ENCODE data around the gene BTNL2.
"Not testable (repeated sequence)": the region's sequence is repeated elsewhere in the genome, so short reads cannot be mapped to it uniquely, and the experiment has no call there.

Gene BTNL2

GRCh38 chr6:32436186-32436585 lies 29.2 kb upstream of the BTNL2 start:
- Histone ChIP-seq H3K4me1 (ENCODE audit: control insufficient read depth, insufficient read depth, low read length, poor library complexity, severe bottlenecking) (no peaks in the 10 kb centered on the region), H3K9me3 (ENCODE audit: control insufficient read depth, low read length) (no peaks in the 10 kb centered on the region), H3K4me3 (ENCODE audit: extremely low read depth, insufficient read depth, low read length, poor library complexity, severe bottlenecking) (no peak overlapping the region), H3K36me3 (ENCODE audit: control insufficient read depth, insufficient read depth, low read length) (no peaks in the 10 kb centered on the region), H3K27ac (ENCODE audit: low read depth, low read length, severe bottlenecking) (no peak overlapping the region)
- WGBS, 2 experiments (ENCODE audit: insufficient coverage in 2 of 2) = 50 to 65% methylated on average over 1 to 2 of the region's 4 CpGs

- WGBS, 2 experiments (ENCODE audit: insufficient coverage in 2 of 2) = no CpG with 5 or more reads among the region's 1 CpG
- H3K4me3 ChIP-seq (ENCODE audit: extremely low read depth, insufficient read depth, low read length, poor library complexity, severe bottlenecking); H3K27ac ChIP-seq (ENCODE audit: low read depth, low read length, severe bottlenecking); H3K4me1 ChIP-seq (ENCODE audit: control insufficient read depth, insufficient read depth, low read length, poor library complexity, severe bottlenecking); H3K36me3 ChIP-seq (ENCODE audit: control insufficient read depth, insufficient read depth, low read length); H3K9me3 ChIP-seq (ENCODE audit: control insufficient read depth, low read length): not testable (repeated sequence)
These were observed 27.0 kb upstream of the BTNL2 start for GRCh38 chr6:32433950-32434349.

- no peaks in the 10 kb centered on the region for H3K4me1 ChIP-seq (ENCODE audit: control insufficient read depth, insufficient read depth, low read length, poor library complexity, severe bottlenecking)
- H3K9me3 ChIP-seq (ENCODE audit: control insufficient read depth, low read length) = no peaks in the 10 kb centered on the region
- no CpG with 5 or more reads among the region's 1 CpG for WGBS, 2 experiments (ENCODE audit: insufficient coverage in 2 of 2)
- H3K4me3 ChIP-seq (ENCODE audit: extremely low read depth, insufficient read depth, low read length, poor library complexity, severe bottlenecking) = no peak overlapping the region
- no peaks in the 10 kb centered on the region for H3K36me3 ChIP-seq (ENCODE audit: control insufficient read depth, insufficient read depth, low read length)
- no peak overlapping the region for H3K27ac ChIP-seq (ENCODE audit: low read depth, low read length, severe bottlenecking)
These were observed 25.1 kb upstream of the BTNL2 start for GRCh38 chr6:32432050-32432450.

- H3K4me3 ChIP-seq (ENCODE audit: extremely low read depth, insufficient read depth, low read length, poor library complexity, severe bottlenecking) = no peak overlapping the region
- H3K36me3 ChIP-seq (ENCODE audit: control insufficient read depth, insufficient read depth, low read length) = no peaks in the 10 kb centered on the region
- no peaks in the 10 kb centered on the region for H3K9me3 ChIP-seq (ENCODE audit: control insufficient read depth, low read length)
- 36 to 86% methylated on average over 1 of the region's 3 CpGs for WGBS, 2 experiments (ENCODE audit: insufficient coverage in 2 of 2)
- H3K4me1 ChIP-seq (ENCODE audit: control insufficient read depth, insufficient read depth, low read length, poor library complexity, severe bottlenecking) = no peaks in the 10 kb centered on the region
- H3K27ac ChIP-seq (ENCODE audit: low read depth, low read length, severe bottlenecking) = no peak overlapping the region
These were observed 24.2 kb upstream of the BTNL2 start for GRCh38 chr6:32431142-32431541.

- WGBS, 2 experiments (ENCODE audit: insufficient coverage in 2 of 2) = 53 to 100% methylated on average over 1 to 2 of the region's 3 CpGs
- no peaks in the 10 kb centered on the region for H3K4me1 ChIP-seq (ENCODE audit: control insufficient read depth, insufficient read depth, low read length, poor library complexity, severe bottlenecking)
- no peak overlapping the region for H3K27ac ChIP-seq (ENCODE audit: low read depth, low read length, severe bottlenecking)
- H3K9me3 ChIP-seq (ENCODE audit: control insufficient read depth, low read length) = no peaks in the 10 kb centered on the region
- no peak overlapping the region for H3K4me3 ChIP-seq (ENCODE audit: extremely low read depth, insufficient read depth, low read length, poor library complexity, severe bottlenecking)
- H3K36me3 ChIP-seq (ENCODE audit: control insufficient read depth, insufficient read depth, low read length) = no peaks in the 10 kb centered on the region
These were observed 23.2 kb upstream of the BTNL2 start for GRCh38 chr6:32430179-32430578.

- H3K9me3 ChIP-seq (ENCODE audit: control insufficient read depth, low read length) = no peaks in the 10 kb centered on the region
- no peaks in the 10 kb centered on the region for H3K36me3 ChIP-seq (ENCODE audit: control insufficient read depth, insufficient read depth, low read length)
- H3K4me3 ChIP-seq (ENCODE audit: extremely low read depth, insufficient read depth, low read length, poor library complexity, severe bottlenecking) = no peak overlapping the region
- H3K27ac ChIP-seq (ENCODE audit: low read depth, low read length, severe bottlenecking) = no peak overlapping the region
- H3K4me1 ChIP-seq (ENCODE audit: control insufficient read depth, insufficient read depth, low read length, poor library complexity, severe bottlenecking) = no peaks in the 10 kb centered on the region
- WGBS, 2 experiments (ENCODE audit: insufficient coverage in 2 of 2) = 87 to 100% methylated on average over 1 to 2 of the region's 4 CpGs
These were observed 21.0 kb upstream of the BTNL2 start for GRCh38 chr6:32427934-32428474.

GRCh38 chr6:32427218-32427617 lies 20.2 kb upstream of the BTNL2 start:
- H3K9me3 ChIP-seq (ENCODE audit: control insufficient read depth, low read length) = no peaks in the 10 kb centered on the region
- no peaks in the 10 kb centered on the region for H3K36me3 ChIP-seq (ENCODE audit: control insufficient read depth, insufficient read depth, low read length)
- H3K4me1 ChIP-seq (ENCODE audit: control insufficient read depth, insufficient read depth, low read length, poor library complexity, severe bottlenecking) = no peaks in the 10 kb centered on the region
- H3K4me3 ChIP-seq (ENCODE audit: extremely low read depth, insufficient read depth, low read length, poor library complexity, severe bottlenecking) = no peak overlapping the region
- no CpG with 5 or more reads among the region's 1 CpG for WGBS, 2 experiments (ENCODE audit: insufficient coverage in 2 of 2)
- no peak overlapping the region for H3K27ac ChIP-seq (ENCODE audit: low read depth, low read length, severe bottlenecking)

GRCh38 chr6:32426338-32426737 lies 19.4 kb upstream of the BTNL2 start:
- no peaks in the 10 kb centered on the region for H3K36me3 ChIP-seq (ENCODE audit: control insufficient read depth, insufficient read depth, low read length)
- H3K9me3 ChIP-seq (ENCODE audit: control insufficient read depth, low read length) = no peaks in the 10 kb centered on the region
- no peak overlapping the region for H3K4me3 ChIP-seq (ENCODE audit: extremely low read depth, insufficient read depth, low read length, poor library complexity, severe bottlenecking)
- H3K4me1 ChIP-seq (ENCODE audit: control insufficient read depth, insufficient read depth, low read length, poor library complexity, severe bottlenecking) = no peaks in the 10 kb centered on the region
- 92 to 100% methylated on average over 1 to 2 of the region's 4 CpGs for WGBS, 2 experiments (ENCODE audit: insufficient coverage in 2 of 2)
- no peak overlapping the region for H3K27ac ChIP-seq (ENCODE audit: low read depth, low read length, severe bottlenecking)

GRCh38 chr6:32424589-32425300 lies 17.8 kb upstream of the BTNL2 start:
- H3K4me1 ChIP-seq (ENCODE audit: control insufficient read depth, insufficient read depth, low read length, poor library complexity, severe bottlenecking) = no peaks in the 10 kb centered on the region
- 75 to 89% methylated on average over 1 of the region's 3 CpGs for WGBS, 2 experiments (ENCODE audit: insufficient coverage in 2 of 2)
- no peaks in the 10 kb centered on the region for H3K36me3 ChIP-seq (ENCODE audit: control insufficient read depth, insufficient read depth, low read length)
- no peak overlapping the region for H3K4me3 ChIP-seq (ENCODE audit: extremely low read depth, insufficient read depth, low read length, poor library complexity, severe bottlenecking)
- no peaks in the 10 kb centered on the region for H3K9me3 ChIP-seq (ENCODE audit: control insufficient read depth, low read length)
- H3K27ac ChIP-seq (ENCODE audit: low read depth, low read length, severe bottlenecking) = no peak overlapping the region

- 60% methylated on average over 1 of the region's 3 CpGs; no CpG with 5 or more reads in 1 of the 2 experiments for WGBS, 2 experiments (ENCODE audit: insufficient coverage in 2 of 2)
- no peaks in the 10 kb centered on the region for H3K36me3 ChIP-seq (ENCODE audit: control insufficient read depth, insufficient read depth, low read length)
- no peak overlapping the region for H3K27ac ChIP-seq (ENCODE audit: low read depth, low read length, severe bottlenecking)
- H3K4me3 ChIP-seq (ENCODE audit: extremely low read depth, insufficient read depth, low read length, poor library complexity, severe bottlenecking) = no peak overlapping the region
- H3K4me1 ChIP-seq (ENCODE audit: control insufficient read depth, insufficient read depth, low read length, poor library complexity, severe bottlenecking) = no peaks in the 10 kb centered on the region
- H3K9me3 ChIP-seq (ENCODE audit: control insufficient read depth, low read length) = no peaks in the 10 kb centered on the region
These were observed 9.1 kb upstream of the BTNL2 start for GRCh38 chr6:32416036-32416435.

- H3K4me1 ChIP-seq (ENCODE audit: control insufficient read depth, insufficient read depth, low read length, poor library complexity, severe bottlenecking) = no peaks in the 10 kb centered on the region
- H3K4me3 ChIP-seq (ENCODE audit: extremely low read depth, insufficient read depth, low read length, poor library complexity, severe bottlenecking) = no peak overlapping the region
- no peaks in the 10 kb centered on the region for H3K9me3 ChIP-seq (ENCODE audit: control insufficient read depth, low read length)
- no peak overlapping the region for H3K27ac ChIP-seq (ENCODE audit: low read depth, low read length, severe bottlenecking)
- WGBS, 2 experiments (ENCODE audit: insufficient coverage in 2 of 2) = 11 to 19% methylated on average over 4 to 6 of the region's 13 CpGs
- H3K36me3 ChIP-seq (ENCODE audit: control insufficient read depth, insufficient read depth, low read length) = no peaks in the 10 kb centered on the region
These were observed 8.6 kb upstream of the BTNL2 start for GRCh38 chr6:32415521-32416019.

Measured in mesodermal cell (in vitro differentiated cells).